ENCODE data around the gene ADAM10.
A peak's percentile ranks its signal among the peaks of the same experiment; 100 is the strongest.

Gene ADAM10

GRCh38 chr15:58715266-58715917, 34.1 kb downstream of the ADAM10 start:
- no peak for DNase-seq

DNA sequence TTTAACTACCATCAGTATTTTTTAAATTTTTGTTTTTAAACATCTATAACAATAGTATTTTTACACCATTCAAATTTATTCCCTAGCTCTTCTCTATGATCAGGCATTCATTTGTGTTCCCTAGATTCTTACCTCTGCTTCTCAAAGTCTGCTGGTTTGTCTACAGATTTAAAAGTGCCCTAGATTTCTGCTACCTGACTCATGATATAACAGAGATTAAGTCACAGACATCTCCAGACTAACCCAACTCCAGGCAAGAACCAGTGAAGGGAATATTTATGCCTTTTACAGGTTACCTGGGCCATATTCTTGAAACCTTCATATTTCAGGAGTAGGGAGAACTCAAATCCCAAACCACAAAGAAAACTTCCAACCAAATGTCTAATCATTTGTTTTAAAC, 38.8 kb downstream of the ADAM10 start:
- DNase-seq: no peak

GRCh38 chr15:58707397-58707796, 42.1 kb downstream of the ADAM10 start:
- DNase-seq: no peak

DNA sequence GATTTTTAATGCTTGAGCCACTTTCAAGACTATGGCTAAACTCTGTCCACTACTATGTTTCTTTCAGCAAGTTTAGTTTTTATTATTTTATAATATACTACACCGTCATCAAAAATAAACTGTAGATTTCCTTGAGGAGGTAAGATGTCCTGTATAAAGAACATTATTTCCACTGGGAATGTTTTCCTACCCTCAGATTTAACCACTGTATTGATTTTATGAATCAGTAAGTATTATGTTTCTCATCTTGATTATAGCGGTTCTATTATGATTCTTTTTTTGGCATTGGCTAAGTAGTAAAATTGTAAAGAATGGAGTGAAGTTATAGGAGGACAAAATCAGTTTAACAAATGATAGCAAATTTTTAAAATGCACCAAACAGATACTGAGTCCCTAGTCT, 44.4 kb downstream of the ADAM10 start:
- DNase-seq: no peak

DNA sequence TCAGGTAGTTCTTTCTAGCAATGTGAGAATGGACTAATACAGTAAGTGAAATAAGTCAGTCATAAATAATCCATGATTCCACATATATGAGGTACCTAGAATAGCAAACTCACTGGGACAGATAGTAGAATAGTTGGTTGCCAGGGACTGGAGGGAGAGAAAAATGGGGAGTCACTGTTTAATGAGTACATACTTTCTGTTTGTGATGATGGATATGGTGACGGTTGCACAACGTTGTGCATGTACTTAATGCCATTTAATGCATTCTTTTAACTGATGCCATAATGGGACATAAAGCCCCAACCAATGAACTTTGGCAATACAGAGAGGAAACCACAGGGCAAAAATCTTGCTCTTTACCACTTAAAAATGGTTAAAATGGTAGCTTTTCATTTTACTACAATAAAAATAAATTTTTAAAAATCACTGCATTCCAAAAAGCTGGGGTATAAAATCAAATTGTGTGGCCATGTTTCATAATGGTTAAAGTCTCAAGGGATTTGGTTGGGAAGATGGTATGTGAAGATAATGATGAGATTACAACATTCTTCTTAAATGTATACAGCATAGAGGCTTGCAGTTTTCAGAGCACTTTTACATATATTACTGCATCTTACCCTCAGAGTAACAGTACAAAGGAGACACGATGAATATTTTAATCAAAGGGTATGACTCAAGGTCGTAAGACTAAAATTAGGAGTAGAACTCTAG, 45.2 kb downstream of the ADAM10 start:
- DNase-seq: no peak

- DNase-seq: no peak
These were observed 45.9 kb downstream of the ADAM10 start for GRCh38 chr15:58703610-58704009.

- DNase-seq: no peak
These were observed 47.3 kb downstream of the ADAM10 start for GRCh38 chr15:58702233-58702632.

- DNase-seq: no peak
These were observed 48.1 kb downstream of the ADAM10 start for GRCh38 chr15:58701376-58701775.

DNA sequence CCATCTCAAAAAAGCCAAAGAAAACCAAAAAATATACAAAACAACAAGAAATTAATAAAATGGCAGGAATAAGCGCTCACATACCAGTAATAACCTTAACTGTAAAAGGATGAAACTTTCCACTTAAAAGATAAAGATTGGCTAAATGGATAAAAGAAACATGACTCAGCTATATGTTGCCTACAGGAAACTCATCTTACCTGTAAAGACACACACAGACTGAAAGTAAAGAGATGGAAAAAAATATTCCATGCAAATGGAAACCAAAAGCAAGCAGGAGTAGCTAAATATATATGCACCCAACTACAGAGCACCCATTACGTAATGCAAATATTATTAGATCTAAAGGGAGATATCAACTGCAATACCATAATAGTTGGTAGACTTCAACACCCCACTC, 49.7 kb downstream of the ADAM10 start:
- DNase-seq: no peak

DNA sequence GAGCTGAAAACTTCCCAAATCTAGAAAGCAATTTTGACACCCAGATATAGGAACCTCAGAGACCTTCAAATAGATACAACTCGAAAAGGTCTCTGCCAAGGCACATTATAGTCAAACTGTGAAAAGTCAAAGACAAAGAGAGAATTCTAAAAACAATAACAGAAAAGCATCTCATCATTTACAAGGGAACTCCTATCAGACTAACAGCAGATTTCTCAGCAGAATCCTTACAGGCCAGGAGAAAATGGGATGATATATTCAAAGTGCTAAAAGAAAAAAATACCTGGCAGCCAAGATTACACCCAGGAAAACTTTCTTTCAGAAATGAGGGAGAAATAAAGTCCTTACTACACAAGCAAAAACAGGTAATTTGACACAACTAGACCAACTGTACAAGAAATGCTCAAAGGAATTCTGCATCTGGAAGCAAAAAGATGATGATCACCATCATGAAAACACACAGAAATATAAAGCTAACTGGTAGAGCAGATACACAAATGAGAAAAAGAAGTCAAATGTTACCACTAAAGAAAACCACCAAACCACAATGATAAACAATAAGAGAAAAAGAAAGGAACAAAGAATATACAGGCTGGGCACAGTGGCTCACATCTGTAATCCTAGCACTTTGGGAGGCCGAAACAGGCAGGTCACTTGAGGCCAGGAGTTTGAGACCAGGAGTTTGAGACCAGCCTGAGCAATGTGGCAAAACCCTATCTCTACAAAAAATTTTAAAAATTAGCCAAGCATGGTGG, 50.4 kb downstream of the ADAM10 start:
- no peak for DNase-seq

- no peak for DNase-seq
These were observed 52.3 kb downstream of the ADAM10 start for GRCh38 chr15:58697220-58697619.

DNA sequence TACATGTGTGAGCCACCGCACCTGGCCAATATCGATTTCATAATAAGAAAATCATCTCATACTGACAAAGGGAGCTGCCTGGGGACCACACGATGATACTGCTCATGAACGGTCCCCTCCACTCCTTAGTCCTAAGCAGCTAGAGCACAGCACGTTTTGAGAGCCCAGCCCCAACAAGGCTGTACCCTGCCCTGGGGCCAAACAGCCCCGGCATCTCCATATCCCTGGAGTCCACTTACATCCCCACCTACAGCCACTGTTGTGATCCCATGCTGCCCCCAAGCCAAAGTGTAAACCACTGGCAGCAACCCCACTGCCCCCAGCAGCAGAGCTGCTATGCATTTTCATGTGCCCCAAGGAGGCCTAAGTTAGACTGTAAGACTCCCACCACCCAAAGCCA, 52.8 kb downstream of the ADAM10 start:
- no peak for DNase-seq

GRCh38 chr15:58694641-58695398, 54.7 kb downstream of the ADAM10 start:
- DNase-seq: no peak

DNA sequence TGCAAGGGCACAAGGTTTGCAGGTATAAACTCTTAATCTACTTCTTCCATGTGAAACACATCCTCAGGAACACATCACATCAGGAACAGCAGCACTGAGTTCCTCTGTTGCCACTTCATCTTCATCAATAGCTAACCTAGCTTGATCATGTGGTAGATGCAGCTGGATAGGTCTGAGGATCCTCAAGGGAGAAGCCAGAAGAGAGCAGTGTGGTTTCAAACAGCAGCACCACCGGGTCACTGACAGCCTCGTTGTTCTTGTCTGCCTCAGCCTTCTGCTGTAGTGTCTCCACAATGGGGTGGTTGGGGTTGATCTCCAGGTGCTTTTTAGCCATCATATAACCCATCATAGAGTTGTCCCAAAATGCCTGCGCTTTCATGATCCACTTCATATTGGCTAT, 58.8 kb downstream of the ADAM10 start:
- peak; percentile 25 for DNase-seq

DNA sequence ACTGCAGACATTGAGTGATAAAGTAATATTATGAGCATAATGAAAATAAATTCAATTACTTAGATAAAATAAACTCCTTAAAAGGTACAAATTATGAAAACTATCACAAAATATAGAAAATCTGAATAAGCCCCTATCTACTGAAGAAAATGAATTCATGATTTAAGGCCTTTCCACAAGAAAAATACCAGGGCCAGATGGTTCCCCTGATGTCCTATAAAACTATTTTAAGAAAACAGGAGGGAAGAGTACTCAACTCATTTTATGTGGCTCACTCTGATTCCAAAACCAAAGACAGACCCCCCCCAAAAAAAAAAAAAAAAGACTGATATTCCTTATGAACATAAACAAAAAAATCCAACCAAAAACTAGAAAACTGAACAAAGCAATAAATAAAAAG, 59.9 kb downstream of the ADAM10 start:
- DNase-seq: no peak

DNA sequence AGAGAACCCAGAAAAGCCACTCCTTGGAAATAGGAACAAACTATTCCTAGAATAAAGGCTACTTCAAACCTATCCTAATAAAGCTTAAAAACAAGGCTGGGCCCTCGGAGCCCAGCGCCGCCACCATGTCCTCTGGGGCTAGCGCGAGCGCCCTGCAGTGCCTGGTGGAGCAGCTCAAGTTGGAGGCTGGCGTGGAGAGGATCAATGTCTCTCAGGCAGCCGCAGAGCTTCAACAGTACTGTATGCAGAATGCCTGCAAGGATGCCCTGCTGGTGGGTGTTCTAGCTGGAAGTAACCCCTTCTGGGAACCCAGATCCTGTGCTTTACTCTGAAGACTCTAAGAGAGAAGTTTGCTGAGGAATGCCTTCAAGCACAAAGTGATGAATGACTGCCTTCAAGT, 63.2 kb downstream of the ADAM10 start:
- DNase-seq: no peak

DNA sequence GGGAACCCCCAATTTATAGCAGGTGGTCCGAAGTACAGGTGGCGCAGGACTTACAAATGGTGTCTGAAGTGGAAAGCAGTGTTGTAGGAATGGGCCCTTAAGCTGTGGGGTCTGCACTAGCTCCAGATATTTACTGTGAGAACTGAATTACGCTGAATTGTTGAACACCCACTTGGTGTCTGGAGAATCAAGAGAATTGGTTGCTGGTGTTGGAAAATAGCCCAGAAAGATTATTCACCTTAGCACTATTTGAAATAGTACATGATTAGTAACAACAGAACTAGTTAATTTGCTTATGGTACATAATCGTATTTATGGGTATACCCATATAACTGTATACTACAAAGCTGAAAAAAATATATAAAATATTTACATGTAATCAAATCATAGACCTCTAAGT, 64.8 kb downstream of the ADAM10 start:
- no peak for DNase-seq

DNA sequence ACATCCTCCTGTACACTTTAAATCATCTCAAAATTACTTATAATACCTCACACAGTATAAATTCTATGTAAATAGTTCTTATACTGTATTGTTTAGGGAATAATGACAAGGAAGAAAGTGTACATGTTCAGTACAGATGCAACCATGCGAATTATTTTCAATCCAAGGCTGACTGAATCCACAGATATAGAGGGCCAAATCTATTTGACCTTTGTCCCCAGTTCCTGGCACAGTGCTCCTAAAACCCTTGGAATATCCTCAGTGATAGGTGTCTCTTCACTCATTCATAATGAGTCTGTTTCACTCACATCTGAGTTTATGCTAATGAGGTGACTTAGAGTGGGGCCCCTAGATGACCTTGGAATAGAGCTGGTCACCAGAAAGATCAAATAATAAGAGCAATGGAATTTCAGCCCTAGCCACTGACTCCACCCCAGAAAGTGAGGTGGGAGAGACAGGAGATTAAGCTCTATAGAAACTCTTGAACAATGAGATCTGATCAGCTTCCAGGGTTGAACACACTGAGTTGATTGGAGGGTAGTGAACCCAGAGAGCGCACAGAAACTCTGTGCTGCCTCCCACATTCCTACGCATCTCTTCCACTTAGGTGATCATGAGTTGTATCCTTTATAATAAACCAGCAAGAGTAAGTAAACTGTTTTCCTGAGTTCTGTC, 65.3 kb downstream of the ADAM10 start:
- DNase-seq: no peak

DNA sequence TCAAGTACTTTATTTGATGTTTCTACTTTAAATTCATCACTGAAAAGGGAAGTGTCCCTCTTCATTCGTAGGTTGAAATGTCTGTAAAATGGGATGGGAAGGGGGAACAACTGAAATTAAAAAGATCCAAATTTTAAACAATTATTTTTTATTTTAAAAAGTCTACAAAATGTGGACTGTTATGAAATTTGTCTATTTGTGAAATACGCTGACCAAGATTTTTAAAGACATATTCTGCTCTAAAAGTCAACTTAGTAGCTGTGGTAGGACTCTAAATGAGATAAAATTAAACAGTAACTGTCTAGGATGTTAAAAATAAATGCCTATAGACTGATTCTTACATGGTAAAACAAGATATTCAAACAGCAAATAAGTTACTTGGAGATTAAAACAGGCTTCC, 67.3 kb downstream of the ADAM10 start:
- no peak for DNase-seq

DNA sequence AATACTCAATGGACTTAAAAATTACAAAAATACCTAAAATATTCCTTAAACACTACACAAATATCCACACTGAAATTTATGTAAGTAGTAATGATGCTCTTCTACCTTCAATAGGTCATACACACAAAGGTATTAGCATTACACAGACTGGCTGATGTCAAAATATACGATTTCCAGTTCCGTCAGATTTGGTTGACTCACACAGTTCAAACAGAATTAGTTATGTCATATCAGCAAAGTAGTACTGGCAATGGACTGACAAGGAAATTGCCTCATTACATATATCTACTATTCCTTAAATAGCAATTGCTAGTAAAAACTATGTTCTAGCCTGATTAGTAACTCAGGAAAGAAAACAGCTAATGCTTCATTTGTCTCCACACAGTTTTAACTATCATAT, 70.8 kb downstream of the ADAM10 start:
- no peak for DNase-seq

DNA sequence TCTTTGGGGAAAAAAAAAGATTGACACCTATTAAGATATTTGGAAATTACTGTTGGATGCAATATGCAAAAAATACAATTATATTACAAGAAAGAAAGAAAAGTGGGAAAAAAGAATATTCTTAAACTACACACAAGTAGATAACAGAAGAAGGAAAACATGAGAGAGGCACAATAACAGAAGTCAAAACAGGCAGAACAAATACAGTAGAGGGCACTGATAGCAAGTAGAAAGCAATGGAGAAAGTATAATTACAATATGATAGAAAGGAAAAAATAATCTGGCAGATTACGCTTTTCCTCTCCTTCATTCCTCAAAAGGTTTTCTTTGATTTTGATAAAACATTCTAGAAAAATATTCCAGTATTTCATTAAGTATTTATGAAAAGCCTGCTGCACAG, 72.1 kb downstream of the ADAM10 start:
- no peak for DNase-seq

GRCh38 chr15:58676766-58677165, 72.7 kb downstream of the ADAM10 start:
- no peak for DNase-seq

- no peak for DNase-seq
These were observed 78.3 kb downstream of the ADAM10 start for GRCh38 chr15:58671186-58671585.

Measured in NCI-H2171 treated with DMSO at 0.1 percent for 48 hours (cell line).